ENCODE data around the gene GRPEL1. TPM values are rescaled to one million over a fixed set of nuclear protein-coding genes. Genes with fewer than 3 reads are reported as not detected.
A peak's percentile ranks its signal among the peaks of the same experiment; 100 is the strongest.

Gene GRPEL1
- total and polyA plus RNA-seq, 10 of the 15 experiments (the other 5 are each of a cell fraction or from before 2014, with no cell fraction given): 30.8 to 119 (median 67.6) TPM

DNA sequence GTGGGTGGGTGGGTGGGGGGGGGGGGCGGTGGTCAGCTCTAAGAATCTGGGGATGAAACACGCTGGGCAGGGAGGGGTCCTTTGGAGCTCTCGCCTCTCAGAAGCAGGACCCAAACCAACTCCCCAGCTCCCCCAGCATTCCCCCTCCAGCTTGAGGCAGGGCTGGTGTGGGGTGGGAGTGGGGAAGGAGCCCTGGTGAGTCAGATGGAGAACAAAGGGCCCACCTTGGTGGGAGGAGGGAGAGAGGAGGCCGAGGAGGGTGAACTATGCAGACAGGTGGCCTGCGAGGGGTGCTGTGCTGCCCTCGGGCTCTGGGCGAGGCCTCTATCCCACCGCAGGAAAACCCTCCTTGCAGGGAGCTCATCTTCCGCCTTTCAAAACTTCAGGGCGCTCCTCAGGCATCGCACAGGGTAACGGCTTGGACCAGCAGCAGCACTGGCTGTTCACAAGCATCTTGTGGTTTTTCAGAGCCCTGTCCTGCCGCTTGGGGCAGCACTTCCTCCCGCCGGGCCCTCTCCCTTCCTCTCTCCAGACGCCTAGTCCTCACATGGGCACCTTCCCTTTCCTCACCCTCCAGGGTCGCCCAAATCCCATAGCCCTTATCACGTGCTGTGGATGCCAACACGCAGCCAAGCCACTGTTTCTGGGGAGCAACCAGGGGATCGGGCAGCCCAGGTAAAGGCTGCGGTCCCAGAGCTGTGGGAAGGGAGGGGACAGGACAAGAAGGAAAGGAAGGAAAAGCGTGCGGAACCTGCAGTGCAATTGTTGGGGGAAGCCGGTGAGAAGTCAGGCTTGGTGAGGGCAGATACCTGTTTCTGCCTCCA is 34.0 kb upstream of the GRPEL1 start (continued):
- TF ChIP-seq ATF2 (IDR thresholded peaks at IDR 0.05; ENCODE audit: low read length) (no peak), ZBTB40 (IDR thresholded peaks at IDR 0.05; ENCODE audit: borderline replicate concordance) (no peak), SREBF1 (IDR thresholded peaks at IDR 0.05; ENCODE audit: low read length) (no peak), SUPT20H (IDR thresholded peaks at IDR 0.05; ENCODE audit: borderline replicate concordance, control insufficient read depth, low read depth, low read length) (no peak), TCF3 (IDR thresholded peaks at IDR 0.05; ENCODE audit: borderline replicate concordance, insufficient read depth, low read depth, low read length) (no peak), DPF2 (IDR thresholded peaks at IDR 0.05) (no peak), BMI1 (IDR thresholded peaks at IDR 0.05; ENCODE audit: borderline replicate concordance) (no peak), POLR2AphosphoS2 (IDR thresholded peaks at IDR 0.05; ENCODE audit: low read depth, low read length) (no peak), PBX3 (IDR thresholded peaks at IDR 0.05; ENCODE audit: insufficient replicate concordance, low read depth, low read length) (no peak), NFXL1 (IDR thresholded peaks at IDR 0.05; ENCODE audit: borderline replicate concordance) (no peak), YY1 (IDR thresholded peaks at IDR 0.05; ENCODE audit: low read depth, low read length) (0 out of 2 replicates have a peak, but pooled peaks have one; percentile 26), IRF4 (IDR thresholded peaks at IDR 0.05; ENCODE audit: low read depth, low read length) (no peak), EZH2 (IDR thresholded peaks at IDR 0.05; ENCODE audit: borderline replicate concordance, control insufficient read depth, low read depth, low read length) (no peak), RELA (IDR thresholded peaks at IDR 0.05; ENCODE audit: borderline replicate concordance, partially characterized antibody) (no peak), RBBP5 (conservative IDR thresholded peaks at IDR 0.05) (no peak)
- TF ChIP-seq, protein P1, sequence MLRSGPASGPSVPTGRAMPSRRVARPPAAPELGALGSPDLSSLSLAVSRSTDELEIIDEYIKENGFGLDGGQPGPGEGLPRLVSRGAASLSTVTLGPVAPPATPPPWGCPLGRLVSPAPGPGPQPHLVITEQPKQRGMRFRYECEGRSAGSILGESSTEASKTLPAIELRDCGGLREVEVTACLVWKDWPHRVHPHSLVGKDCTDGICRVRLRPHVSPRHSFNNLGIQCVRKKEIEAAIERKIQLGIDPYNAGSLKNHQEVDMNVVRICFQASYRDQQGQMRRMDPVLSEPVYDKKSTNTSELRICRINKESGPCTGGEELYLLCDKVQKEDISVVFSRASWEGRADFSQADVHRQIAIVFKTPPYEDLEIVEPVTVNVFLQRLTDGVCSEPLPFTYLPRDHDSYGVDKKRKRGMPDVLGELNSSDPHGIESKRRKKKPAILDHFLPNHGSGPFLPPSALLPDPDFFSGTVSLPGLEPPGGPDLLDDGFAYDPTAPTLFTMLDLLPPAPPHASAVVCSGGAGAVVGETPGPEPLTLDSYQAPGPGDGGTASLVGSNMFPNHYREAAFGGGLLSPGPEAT (IDR thresholded peaks at IDR 0.05; ENCODE audit: low read depth): 0 out of 2 replicates have a peak, but pooled peaks have one; percentile 13
- TF ChIP-seq, protein P2, sequence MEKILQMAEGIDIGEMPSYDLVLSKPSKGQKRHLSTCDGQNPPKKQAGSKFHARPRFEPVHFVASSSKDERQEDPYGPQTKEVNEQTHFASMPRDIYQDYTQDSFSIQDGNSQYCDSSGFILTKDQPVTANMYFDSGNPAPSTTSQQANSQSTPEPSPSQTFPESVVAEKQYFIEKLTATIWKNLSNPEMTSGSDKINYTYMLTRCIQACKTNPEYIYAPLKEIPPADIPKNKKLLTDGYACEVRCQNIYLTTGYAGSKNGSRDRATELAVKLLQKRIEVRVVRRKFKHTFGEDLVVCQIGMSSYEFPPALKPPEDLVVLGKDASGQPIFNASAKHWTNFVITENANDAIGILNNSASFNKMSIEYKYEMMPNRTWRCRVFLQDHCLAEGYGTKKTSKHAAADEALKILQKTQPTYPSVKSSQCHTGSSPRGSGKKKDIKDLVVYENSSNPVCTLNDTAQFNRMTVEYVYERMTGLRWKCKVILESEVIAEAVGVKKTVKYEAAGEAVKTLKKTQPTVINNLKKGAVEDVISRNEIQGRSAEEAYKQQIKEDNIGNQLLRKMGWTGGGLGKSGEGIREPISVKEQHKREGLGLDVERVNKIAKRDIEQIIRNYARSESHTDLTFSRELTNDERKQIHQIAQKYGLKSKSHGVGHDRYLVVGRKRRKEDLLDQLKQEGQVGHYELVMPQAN (conservative IDR thresholded peaks at IDR 0.05): no peak
